ENCODE data around the gene KCNK6.

KCNK6 gene

DNA sequence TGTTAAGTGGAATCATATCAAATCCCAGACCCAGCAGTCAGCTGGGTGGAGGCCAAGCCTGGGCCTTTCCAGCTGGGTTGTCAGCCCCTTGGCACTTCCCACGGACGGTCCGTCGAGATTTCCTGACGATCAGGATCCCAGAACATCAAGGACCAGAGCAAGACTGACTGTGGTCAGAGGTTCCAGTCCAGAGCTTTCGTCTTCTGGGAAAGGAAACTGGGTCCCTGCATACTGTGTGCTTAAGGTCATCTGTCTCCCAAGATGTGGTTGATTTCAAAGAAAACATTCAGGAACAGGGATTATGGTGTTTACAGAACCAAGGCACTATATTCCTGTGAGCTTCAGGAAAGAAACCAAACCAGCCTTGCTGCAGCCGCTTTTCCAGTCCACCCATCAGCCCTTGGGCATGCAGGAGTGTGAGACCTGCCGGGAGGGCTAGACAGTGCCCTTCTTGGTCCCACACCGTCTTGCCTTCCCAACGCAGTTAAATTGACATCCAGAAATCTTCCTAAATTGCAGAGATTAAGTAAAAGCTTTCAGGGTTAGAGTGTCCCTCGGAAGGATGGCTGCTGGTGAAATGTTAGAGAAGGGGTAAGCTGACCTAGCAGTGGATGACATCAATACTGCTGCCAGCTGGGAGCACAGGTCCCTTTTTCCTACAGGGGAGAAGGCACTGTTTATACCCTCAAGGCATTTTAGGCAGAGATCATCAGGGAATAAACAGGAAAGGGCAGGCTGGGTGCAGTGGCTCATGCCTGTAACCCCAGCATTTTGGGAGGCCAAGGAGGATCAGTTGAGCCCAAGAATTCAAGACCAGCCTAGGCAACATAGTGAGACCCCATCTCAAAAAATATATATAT, 20.6 kb upstream of the KCNK6 start:
- no peak overlapping the region for H3K9ac ChIP-seq (ENCODE audit: low read length)
- H3F3A ChIP-seq (ENCODE audit: insufficient read depth, low read length): no peaks in the 10 kb centered on the region
- H3K27me3 ChIP-seq (replicated peaks; ENCODE audit: insufficient read depth, low read length): peaks cover 8% of the 10 kb centered on the region; the same call in 1 of the 2 replicates
- H3K4me1 ChIP-seq (ENCODE audit: low read length): no peaks in the 10 kb centered on the region
- no peak overlapping the region for H3K4me3 ChIP-seq (ENCODE audit: low read length)
- H4K20me1 ChIP-seq (ENCODE audit: insufficient read depth, low read length): no peaks in the 10 kb centered on the region
- H3K4me2 ChIP-seq (ENCODE audit: low read depth, low read length): no peak overlapping the region
- no peaks in the 10 kb centered on the region for H3K36me3 ChIP-seq (replicated peaks; ENCODE audit: insufficient read depth, low read length)
- no peak overlapping the region for H2AFZ ChIP-seq (ENCODE audit: low read length)
- DNase-seq: no peak
- no peaks in the 10 kb centered on the region for H3K9me3 ChIP-seq (replicated peaks; ENCODE audit: insufficient read depth, low read length)
- no peaks in the 10 kb centered on the region for H3K79me2 ChIP-seq (ENCODE audit: low read length)
- H3K9me2 ChIP-seq (replicated peaks; ENCODE audit: insufficient read depth, low read length): no peaks in the 10 kb centered on the region
- no peak overlapping the region for H3K27ac ChIP-seq (ENCODE audit: low read length)
- TF ChIP-seq EZH2phosphoT487 (IDR thresholded peaks at IDR 0.05; ENCODE audit: low read length) (no peak), EZH2 (optimal IDR thresholded peaks at IDR 0.05; ENCODE audit: low read depth, low read length) (no peak)
- TF ChIP-seq, protein P1, sequence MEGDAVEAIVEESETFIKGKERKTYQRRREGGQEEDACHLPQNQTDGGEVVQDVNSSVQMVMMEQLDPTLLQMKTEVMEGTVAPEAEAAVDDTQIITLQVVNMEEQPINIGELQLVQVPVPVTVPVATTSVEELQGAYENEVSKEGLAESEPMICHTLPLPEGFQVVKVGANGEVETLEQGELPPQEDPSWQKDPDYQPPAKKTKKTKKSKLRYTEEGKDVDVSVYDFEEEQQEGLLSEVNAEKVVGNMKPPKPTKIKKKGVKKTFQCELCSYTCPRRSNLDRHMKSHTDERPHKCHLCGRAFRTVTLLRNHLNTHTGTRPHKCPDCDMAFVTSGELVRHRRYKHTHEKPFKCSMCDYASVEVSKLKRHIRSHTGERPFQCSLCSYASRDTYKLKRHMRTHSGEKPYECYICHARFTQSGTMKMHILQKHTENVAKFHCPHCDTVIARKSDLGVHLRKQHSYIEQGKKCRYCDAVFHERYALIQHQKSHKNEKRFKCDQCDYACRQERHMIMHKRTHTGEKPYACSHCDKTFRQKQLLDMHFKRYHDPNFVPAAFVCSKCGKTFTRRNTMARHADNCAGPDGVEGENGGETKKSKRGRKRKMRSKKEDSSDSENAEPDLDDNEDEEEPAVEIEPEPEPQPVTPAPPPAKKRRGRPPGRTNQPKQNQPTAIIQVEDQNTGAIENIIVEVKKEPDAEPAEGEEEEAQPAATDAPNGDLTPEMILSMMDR (IDR thresholded peaks at IDR 0.05; ENCODE audit: low read length): no peak

DNA sequence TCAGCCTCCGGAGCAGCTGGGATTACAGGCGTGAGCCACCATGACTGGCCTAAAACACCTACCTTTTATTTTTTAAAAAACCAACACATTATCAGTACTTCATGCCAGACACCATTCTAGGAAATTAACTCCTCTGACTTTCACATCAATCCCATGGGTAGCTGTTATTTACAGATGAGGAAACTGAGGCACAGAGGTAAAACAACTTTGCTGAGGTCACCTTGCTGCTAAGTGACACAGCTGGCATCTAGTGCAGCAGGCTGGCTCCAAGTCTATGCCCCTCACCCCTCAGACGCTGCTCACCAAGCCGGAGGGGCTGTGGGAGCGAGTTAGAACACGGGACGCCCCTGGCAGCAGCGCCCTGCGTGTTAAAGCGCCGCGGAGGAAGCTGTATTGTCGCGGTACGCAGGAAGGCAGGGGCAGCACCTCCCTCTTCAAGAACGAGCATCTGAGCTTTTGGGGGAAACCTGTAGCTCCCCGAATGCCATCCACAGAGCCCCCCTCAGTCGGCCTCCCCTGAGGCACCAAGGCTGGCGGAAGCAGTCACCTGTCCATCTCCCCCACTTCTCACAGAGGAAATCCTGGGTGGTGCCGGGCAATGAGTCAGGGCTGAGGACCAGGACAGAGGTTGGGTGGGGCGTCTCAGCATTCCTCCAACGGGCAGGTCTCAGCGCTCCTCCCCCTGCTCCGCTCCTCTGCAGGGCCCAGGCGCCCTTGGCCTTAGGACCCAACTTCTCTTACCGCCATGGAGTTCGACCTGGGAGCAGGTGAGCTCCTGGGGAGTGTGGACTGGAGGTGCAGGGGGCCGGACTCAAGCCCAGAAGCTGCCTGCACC, 15.9 kb upstream of the KCNK6 start, which contains the start of gene C19orf33:
Gene C19orf33, plus strand, starts transcription at position 735 of the 835 bp plus-strand sequence. Its CDS starts 11 bp downstream, at position 746.
- no peak for DNase-seq
- H3K4me1 ChIP-seq (ENCODE audit: low read length): no peaks in the 10 kb centered on the region
- H4K20me1 ChIP-seq (ENCODE audit: insufficient read depth, low read length): no peaks in the 10 kb centered on the region
- no peak within 1 kb of the TSS for H3K4me2 ChIP-seq (ENCODE audit: low read depth, low read length)
- no peaks in the 10 kb centered on the region for H3K9me2 ChIP-seq (replicated peaks; ENCODE audit: insufficient read depth, low read length)
- no peak within 1 kb of the TSS for H3K27ac ChIP-seq (ENCODE audit: low read length)
- H3K9ac ChIP-seq (ENCODE audit: low read length): no peak within 1 kb of the TSS
- no peaks in the 10 kb centered on the region for H3F3A ChIP-seq (ENCODE audit: insufficient read depth, low read length)
- no peaks in the 10 kb centered on the region for H3K9me3 ChIP-seq (replicated peaks; ENCODE audit: insufficient read depth, low read length)
- H2AFZ ChIP-seq (ENCODE audit: low read length): no peak within 1 kb of the TSS
- H3K79me2 ChIP-seq (ENCODE audit: low read length): no peaks in the 10 kb centered on the region
- TF ChIP-seq EZH2 (optimal IDR thresholded peaks at IDR 0.05; ENCODE audit: low read depth, low read length): no peak
- no peak for TF ChIP-seq EZH2phosphoT487 (IDR thresholded peaks at IDR 0.05; ENCODE audit: low read length)
- TF ChIP-seq, protein P1 (IDR thresholded peaks at IDR 0.05; ENCODE audit: low read length): no peak
- H3K36me3 ChIP-seq (replicated peaks; ENCODE audit: insufficient read depth, low read length): no peaks in the 10 kb centered on the region
- no peak within 1 kb of the TSS for H3K4me3 ChIP-seq (ENCODE audit: low read length)
- peaks cover 1% of the 10 kb centered on the region; the same call in 1 of the 2 replicates for H3K27me3 ChIP-seq (replicated peaks; ENCODE audit: insufficient read depth, low read length)

DNA sequence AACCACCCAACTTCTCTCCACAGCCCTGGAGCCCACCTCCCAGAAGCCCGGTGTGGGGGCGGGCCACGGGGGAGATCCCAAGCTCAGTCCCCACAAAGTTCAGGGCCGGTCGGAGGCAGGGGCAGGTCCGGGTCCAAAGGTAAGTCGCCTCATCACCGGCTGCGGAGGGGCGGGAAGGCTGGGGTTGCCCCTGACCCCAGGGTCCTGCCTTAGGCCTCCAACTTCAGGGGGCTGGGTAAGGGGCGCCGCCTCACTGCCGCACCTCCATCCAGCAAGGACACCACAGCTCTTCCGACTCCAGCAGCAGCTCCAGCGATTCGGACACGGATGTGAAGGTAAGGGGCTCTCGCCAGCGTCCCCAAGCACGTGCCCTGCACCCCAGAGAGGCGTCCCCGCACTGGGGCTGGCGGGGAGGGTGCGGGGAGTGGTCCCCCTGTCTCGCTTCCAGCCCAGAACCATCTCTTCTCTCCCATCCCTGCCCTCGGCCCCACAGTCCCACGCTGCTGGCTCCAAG, 15.2 kb upstream of the KCNK6 start:
- H3K4me2 ChIP-seq (ENCODE audit: low read depth, low read length): no peak overlapping the region
- no peak overlapping the region for H2AFZ ChIP-seq (ENCODE audit: low read length)
- H3K9me3 ChIP-seq (replicated peaks; ENCODE audit: insufficient read depth, low read length): no peaks in the 10 kb centered on the region
- H3K4me1 ChIP-seq (ENCODE audit: low read length): no peaks in the 10 kb centered on the region
- DNase-seq: no peak
- H3K27ac ChIP-seq (ENCODE audit: low read length): no peak overlapping the region
- H3F3A ChIP-seq (ENCODE audit: insufficient read depth, low read length): no peaks in the 10 kb centered on the region
- no peak overlapping the region for H3K9ac ChIP-seq (ENCODE audit: low read length)
- no peaks in the 10 kb centered on the region for H3K9me2 ChIP-seq (replicated peaks; ENCODE audit: insufficient read depth, low read length)
- H3K36me3 ChIP-seq (replicated peaks; ENCODE audit: insufficient read depth, low read length): no peaks in the 10 kb centered on the region
- H3K4me3 ChIP-seq (ENCODE audit: low read length): no peak overlapping the region
- no peaks in the 10 kb centered on the region for H4K20me1 ChIP-seq (ENCODE audit: insufficient read depth, low read length)
- no peak for TF ChIP-seq EZH2 (optimal IDR thresholded peaks at IDR 0.05; ENCODE audit: low read depth, low read length)
- no peak for TF ChIP-seq EZH2phosphoT487 (IDR thresholded peaks at IDR 0.05; ENCODE audit: low read length)
- TF ChIP-seq, protein P1 (IDR thresholded peaks at IDR 0.05; ENCODE audit: low read length): no peak
- H3K79me2 ChIP-seq (ENCODE audit: low read length): no peaks in the 10 kb centered on the region
- no peaks in the 10 kb centered on the region for H3K27me3 ChIP-seq (replicated peaks; ENCODE audit: insufficient read depth, low read length)

Data from MM.1S (cell line).